ENCODE data around the gene CRX.
"Not testable (repeated sequence)": the region's sequence is repeated elsewhere in the genome, so short reads cannot be mapped to it uniquely, and the experiment has no call there.

CRX gene

DNA sequence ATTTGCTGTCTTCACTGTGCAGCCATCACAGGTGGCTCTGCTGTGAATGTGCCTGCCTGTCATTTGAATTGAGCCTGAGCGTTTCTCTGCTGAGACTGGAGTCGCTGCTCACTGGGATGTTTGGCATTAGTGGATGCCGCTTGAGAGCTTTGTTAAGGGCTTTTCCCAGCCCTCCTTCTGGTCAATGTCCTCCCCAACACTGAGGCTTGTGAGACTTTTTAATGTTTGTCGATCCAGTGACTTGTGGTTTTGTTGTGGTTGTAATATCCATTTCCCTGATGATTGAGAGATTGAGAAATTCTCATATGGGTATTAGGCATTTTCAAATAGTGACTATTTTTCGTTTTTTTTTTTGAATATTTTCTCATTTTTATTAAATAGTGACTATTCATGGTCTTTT lies 39.9 kb downstream of the CRX start:
- Mint-ChIP-seq H3K4me3 (no peak overlapping the region), H3K36me3 (no peaks in the 10 kb centered on the region), H3K27ac (no peak overlapping the region), H3K4me1 (ENCODE audit: low read depth) (no peaks in the 10 kb centered on the region), H3K27me3 (peaks cover 5% of the 10 kb centered on the region), H3K9me3 (ENCODE audit: low read depth) (no peaks in the 10 kb centered on the region)

DNA sequence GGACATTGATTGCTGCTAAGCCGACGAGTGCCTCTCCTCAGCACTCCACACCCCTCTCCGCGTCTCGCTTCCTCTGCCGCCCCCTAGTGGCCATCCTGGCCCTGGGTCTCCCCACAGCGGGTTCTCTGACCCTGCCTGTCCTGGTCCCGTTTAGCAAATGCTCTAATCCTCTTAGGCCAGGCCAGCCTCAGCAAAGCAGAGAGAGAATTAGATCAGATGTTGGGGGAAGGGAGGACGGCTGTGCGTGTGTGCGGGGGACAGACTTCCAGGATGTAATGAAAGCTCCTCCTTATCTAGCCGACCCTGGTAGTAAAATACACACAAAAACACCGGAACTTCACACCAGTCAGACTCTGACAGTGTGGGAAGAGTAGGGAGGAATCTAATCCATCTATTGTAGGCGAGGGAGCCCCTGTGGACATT lies 41.8 kb downstream of the CRX start:
- H3K4me3 Mint-ChIP-seq: no peak overlapping the region
- no peaks in the 10 kb centered on the region for H3K36me3 Mint-ChIP-seq
- H3K9me3 Mint-ChIP-seq (ENCODE audit: low read depth): no peaks in the 10 kb centered on the region
- peaks cover 5% of the 10 kb centered on the region for H3K27me3 Mint-ChIP-seq
- no peak overlapping the region for H3K27ac Mint-ChIP-seq
- no peaks in the 10 kb centered on the region for H3K4me1 Mint-ChIP-seq (ENCODE audit: low read depth)

DNA sequence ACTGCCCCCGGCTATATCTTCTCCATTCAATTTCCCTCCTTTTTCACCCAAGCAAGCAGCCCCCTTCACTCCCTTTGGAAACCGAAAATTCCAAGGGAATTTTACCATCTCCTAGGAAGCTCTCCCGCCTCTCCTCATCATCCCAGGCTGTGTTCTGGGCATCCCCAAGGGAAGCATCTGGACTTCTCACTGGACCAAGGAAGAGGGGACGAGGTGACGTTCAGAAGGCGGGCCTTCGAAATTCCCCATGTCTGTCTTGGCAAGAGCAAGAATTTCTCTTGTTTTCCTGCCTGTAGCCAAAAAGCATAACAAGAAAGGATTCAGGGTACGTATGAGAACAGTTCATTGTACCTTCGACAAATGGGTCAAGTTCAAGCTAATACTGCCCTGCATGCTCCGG lies 43.4 kb downstream of the CRX start:
- Mint-ChIP-seq H3K36me3 (no peaks in the 10 kb centered on the region), H3K9me3 (ENCODE audit: low read depth) (no peaks in the 10 kb centered on the region), H3K4me3 (no peak overlapping the region), H3K27ac (no peak overlapping the region), H3K4me1 (ENCODE audit: low read depth) (no peaks in the 10 kb centered on the region), H3K27me3 (peaks cover 5% of the 10 kb centered on the region)

DNA sequence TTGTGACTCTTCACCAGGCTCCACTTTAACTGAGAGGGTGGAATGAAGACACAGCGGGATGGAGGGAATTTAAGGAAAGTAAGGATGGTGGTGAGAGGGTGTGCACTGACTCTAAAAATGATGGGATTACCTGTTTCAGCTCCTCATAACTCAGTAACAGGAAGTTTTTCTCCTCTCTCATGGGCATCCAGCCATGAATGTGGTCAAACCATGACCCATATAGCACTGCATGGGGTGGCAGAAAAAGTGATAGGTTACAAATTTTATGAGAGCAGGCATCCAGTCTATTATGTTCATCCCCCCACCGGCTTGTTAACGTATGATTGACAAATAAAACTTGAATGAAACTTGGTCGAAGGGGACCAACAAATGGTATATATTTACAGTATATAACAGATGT lies 57.2 kb downstream of the CRX start:
- no peaks in the 10 kb centered on the region for H3K4me1 Mint-ChIP-seq (ENCODE audit: low read depth)
- no peak overlapping the region for H3K4me3 Mint-ChIP-seq
- no peaks in the 10 kb centered on the region for H3K9me3 Mint-ChIP-seq (ENCODE audit: low read depth)
- no peaks in the 10 kb centered on the region for H3K36me3 Mint-ChIP-seq
- H3K27me3 Mint-ChIP-seq: peaks cover 19% of the 10 kb centered on the region
- H3K27ac Mint-ChIP-seq: no peak overlapping the region

DNA sequence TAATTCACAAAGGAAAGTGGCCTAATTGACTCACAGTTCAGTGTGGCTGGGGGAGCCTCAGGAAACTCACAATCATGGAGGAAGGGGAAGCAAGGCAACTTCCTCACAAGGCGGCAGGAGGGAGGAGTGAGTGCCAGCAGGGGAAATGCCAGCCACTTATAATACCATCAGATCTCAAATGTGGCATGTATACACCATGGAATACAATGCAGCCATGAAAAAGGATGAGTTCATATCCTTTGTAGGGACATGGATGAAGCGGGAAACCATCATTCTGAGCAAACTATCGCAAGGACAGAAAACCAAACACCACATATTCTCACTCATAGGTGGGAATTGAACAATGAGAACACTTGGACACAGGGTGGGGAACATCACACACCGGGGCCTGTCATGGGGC lies 57.6 kb downstream of the CRX start:
- not testable (repeated sequence) for H3K4me3 Mint-ChIP-seq; H3K4me1 Mint-ChIP-seq (ENCODE audit: low read depth); H3K27ac Mint-ChIP-seq; H3K9me3 Mint-ChIP-seq (ENCODE audit: low read depth); H3K36me3 Mint-ChIP-seq
- peaks cover 18% of the 10 kb centered on the region for H3K27me3 Mint-ChIP-seq

DNA sequence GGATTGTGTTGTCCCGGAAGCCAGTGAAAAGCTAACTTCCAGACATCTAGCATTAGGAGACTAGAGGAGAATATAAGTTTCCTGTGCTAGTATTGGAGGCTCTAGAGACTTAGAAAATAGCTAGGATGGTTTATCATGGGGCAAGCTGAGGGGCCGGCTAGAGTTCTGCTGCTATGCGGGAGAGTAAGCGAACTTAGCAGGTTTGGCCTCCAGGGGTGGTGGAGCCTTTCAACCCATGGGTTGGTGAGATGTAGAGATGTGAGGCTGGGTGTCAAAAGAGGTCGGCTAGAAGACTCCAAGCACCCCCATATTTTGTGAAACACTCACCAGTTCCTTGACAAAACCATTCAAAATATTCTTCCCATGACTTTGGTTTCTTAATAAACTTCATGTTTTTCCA lies 60.0 kb downstream of the CRX start:
- no peaks in the 10 kb centered on the region for H3K4me1 Mint-ChIP-seq (ENCODE audit: low read depth)
- no peak overlapping the region for H3K4me3 Mint-ChIP-seq
- no peaks in the 10 kb centered on the region for H3K9me3 Mint-ChIP-seq (ENCODE audit: low read depth)
- peaks cover 22% of the 10 kb centered on the region for H3K27me3 Mint-ChIP-seq
- H3K27ac Mint-ChIP-seq: no peak overlapping the region
- no peaks in the 10 kb centered on the region for H3K36me3 Mint-ChIP-seq

DNA sequence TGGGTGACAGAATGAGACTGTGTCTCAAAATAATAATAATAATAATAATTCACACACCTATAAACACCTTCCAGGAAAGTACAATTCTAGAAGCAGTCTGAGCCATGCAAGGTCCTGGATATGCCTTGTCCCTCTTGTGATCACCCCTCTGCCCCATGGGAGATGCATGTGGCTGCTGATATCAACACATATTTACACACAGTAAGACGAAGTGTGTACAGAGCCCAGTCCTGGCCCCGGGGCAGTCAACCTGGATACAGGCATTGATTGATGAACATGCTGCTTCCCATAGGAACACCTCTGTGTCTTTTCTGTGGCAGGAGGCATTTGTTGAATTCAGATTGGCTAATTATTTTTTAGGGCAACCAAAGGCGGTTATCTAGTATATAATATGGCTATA lies 61.2 kb downstream of the CRX start:
- no peaks in the 10 kb centered on the region for H3K9me3 Mint-ChIP-seq (ENCODE audit: low read depth)
- peaks cover 19% of the 10 kb centered on the region for H3K27me3 Mint-ChIP-seq
- H3K4me1 Mint-ChIP-seq (ENCODE audit: low read depth): no peaks in the 10 kb centered on the region
- no peak overlapping the region for H3K27ac Mint-ChIP-seq
- no peak overlapping the region for H3K4me3 Mint-ChIP-seq
- H3K36me3 Mint-ChIP-seq: no peaks in the 10 kb centered on the region

DNA sequence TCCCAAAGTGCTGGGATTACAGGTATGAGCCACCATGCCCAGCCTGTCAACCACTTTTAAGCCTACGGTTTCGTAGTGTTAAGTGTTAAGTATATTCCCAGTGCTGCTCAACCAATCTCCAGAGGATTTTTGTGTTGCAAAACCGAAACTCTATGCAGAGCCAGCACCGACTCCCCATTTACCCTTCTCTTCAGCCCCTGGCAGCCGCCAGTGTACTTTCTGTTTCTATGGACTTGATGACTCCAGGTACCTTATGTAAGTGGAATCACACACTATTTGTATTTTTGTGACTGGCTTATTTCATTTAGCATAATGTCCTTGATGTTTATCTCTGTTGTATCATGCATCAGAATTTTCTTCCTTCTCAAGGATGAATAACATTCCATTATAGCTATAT lies 63.3 kb downstream of the CRX start:
- H3K36me3 Mint-ChIP-seq: no peaks in the 10 kb centered on the region
- no peaks in the 10 kb centered on the region for H3K9me3 Mint-ChIP-seq (ENCODE audit: low read depth)
- no peak overlapping the region for H3K4me3 Mint-ChIP-seq
- peaks cover 14% of the 10 kb centered on the region for H3K27me3 Mint-ChIP-seq
- H3K4me1 Mint-ChIP-seq (ENCODE audit: low read depth): no peaks in the 10 kb centered on the region
- H3K27ac Mint-ChIP-seq: no peak overlapping the region

DNA sequence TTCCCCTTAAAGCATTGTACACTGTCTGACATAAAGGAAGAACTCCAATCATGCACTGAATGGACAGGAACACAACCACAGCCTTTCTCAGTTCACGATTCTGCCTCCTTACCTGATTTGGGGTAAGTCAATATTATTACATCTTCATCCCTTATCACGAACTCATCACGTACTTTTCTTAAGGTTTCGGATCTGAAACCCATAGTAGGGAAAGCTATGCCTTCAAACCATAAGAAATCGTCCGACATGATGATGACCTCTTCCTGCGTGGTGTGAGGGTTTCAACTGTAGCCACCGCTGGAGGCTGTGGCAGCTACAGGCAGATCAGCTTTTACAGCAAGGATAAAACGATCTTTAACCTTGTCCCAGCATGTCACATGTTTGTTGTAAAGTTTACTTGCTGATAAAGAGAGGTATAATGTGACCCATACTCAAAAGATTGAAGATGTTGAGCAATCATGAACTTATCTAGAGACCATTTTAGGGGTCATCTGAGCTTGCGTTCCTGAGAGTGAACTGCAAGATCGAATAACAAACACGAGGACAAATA lies 64.3 kb downstream of the CRX start, which contains the start of gene SULT2A1:
Gene SULT2A1, minus strand, starts transcription at position 306 of the 550 bp plus-strand sequence. Its CDS starts 58 bp downstream, at position 248.
- no peaks in the 10 kb centered on the region for H3K9me3 Mint-ChIP-seq (ENCODE audit: low read depth)
- H3K4me3 Mint-ChIP-seq: no peak within 1 kb of the TSS
- no peaks in the 10 kb centered on the region for H3K36me3 Mint-ChIP-seq
- H3K4me1 Mint-ChIP-seq (ENCODE audit: low read depth): no peaks in the 10 kb centered on the region
- H3K27ac Mint-ChIP-seq: no peak within 1 kb of the TSS
- H3K27me3 Mint-ChIP-seq: peaks cover 12% of the 10 kb centered on the region

DNA sequence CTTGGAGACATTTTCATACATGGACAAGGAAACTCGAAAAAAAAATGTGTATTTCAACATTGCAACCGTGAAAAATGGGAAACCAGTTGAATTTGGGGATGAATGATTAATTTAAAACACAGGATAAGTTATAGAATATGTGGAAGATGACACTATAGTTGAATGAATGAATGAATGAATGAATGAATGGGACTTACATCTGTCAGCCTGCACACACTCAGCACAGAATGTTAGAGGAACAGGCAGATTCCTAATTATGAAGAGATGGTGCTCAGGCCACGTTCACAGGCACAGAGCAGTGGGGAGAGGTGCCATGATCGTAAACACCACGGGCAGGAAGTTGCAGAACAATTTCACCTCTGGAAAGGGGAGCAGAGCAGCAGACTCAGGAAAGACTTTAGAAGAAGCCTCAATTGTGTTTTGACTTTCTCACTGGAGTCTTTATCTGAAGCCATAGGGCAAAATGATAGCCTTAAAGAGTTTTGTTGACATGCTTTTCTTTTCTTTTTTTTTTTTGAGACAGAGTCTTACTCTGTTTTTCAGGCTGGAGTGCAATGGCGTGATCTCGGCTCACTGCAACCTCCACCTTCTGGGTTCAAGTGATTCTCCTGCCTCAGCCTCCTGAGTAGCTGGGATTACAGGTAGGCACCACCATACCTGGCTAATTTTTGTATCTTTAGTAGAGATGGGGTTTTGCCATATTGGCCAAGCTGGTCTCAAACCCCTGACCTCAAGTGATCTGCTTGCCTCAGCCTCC lies 69.3 kb downstream of the CRX start:
- Mint-ChIP-seq H3K9me3 (ENCODE audit: low read depth) (peaks cover 5% of the 10 kb centered on the region), H3K27me3 (peaks cover 1% of the 10 kb centered on the region), H3K27ac (no peak overlapping the region), H3K36me3 (no peaks in the 10 kb centered on the region), H3K4me3 (no peak overlapping the region), H3K4me1 (ENCODE audit: low read depth) (no peaks in the 10 kb centered on the region)

DNA sequence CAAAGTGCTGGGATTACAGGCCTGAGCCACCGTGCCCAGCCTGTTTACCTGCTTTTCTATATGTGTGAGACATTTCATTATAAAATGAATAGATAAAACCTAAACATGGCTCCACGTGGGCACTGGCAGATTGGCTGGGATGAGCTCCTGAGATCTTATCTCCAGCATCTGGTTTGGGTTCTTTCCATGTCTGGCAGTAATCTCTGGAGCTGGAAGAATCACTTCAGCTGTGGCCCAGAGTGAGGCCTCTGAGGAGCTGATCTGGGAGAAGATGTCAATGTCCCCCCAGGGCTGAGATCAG lies 69.8 kb downstream of the CRX start:
- Mint-ChIP-seq H3K36me3 (no peaks in the 10 kb centered on the region), H3K27me3 (no peaks in the 10 kb centered on the region), H3K4me1 (ENCODE audit: low read depth) (no peaks in the 10 kb centered on the region), H3K4me3 (no peak overlapping the region), H3K27ac (no peak overlapping the region), H3K9me3 (ENCODE audit: low read depth) (peaks cover 5% of the 10 kb centered on the region)

DNA sequence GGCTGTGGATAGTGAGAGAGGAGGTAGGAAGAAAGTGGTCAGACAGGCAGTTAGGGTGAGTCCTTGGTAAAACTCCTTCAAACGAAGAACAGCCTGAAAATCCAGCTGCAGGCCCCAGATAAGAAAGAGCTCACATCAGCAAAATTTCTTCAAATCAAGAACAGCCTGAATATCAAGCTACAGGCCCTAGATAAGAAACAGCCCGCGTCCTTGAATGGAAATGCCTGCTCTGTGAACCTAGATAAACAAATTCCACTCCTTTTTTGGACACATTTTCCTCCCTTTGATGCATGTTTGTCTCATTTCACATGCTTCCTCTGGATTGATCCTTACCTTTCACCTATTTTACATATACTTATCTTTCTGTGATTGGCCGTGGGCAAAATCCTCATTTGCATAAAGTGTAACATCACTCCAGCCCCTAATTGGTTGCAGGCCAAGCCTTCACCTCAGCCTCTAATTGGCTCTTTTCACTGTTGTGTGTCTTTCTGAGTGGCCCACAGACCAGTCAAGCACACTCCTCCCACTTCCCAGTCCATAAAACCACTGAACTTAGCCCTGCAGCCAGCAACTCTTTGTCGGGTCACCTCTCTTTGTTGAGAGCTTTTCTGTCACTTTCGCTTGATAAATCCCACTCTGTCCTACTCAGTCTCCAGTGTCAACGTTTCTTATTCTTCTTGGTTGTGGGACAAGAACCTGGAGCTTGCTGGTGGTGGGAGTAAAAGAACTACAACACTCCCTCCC lies 70.4 kb downstream of the CRX start:
- Mint-ChIP-seq H3K27me3 (no peaks in the 10 kb centered on the region), H3K4me3 (no peak overlapping the region), H3K36me3 (no peaks in the 10 kb centered on the region), H3K4me1 (ENCODE audit: low read depth) (no peaks in the 10 kb centered on the region), H3K9me3 (ENCODE audit: low read depth) (peaks cover 5% of the 10 kb centered on the region), H3K27ac (no peak overlapping the region)
